ENCODE data around the gene TNRC6A. TPM values are rescaled to one million over a fixed set of nuclear protein-coding genes. Genes with fewer than 3 reads are reported as not detected.
"Not testable (repeated sequence)": the region's sequence is repeated elsewhere in the genome, so short reads cannot be mapped to it uniquely, and the experiment has no call there.

The TNRC6A gene
- total RNA-seq, 2 experiments from 2014 or later: 47.4 to 49.3 TPM

DNA sequence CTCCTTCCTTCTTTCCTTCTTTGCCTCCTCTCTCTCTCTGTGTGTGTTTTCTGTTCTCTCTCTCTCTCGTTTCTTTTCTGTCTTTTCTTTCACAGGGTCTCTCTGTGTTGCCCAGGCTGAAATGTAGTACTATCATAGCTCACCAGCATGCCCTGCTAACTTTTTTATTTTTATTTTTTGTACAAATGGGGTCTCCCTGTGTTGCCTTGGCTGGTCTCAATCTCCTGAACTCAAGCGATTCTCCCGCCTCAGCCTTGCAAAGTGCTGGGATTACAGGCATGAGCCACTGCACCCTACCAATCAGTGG is 117.9 kb downstream of the TNRC6A start:
- no peak for DNase-seq
- POLR2A ChIA-PET: no interaction called here
- Mint-ChIP-seq H3K4me1 (peaks cover 10% of the 10 kb centered on the region), H3K36me3 (ENCODE audit: low read depth) (no peaks in the 10 kb centered on the region), H3K9me3 (no peaks in the 10 kb centered on the region), H3K4me3 (no peak overlapping the region), H3K27ac (no peak overlapping the region), H3K27me3 (peaks cover 3% of the 10 kb centered on the region)
- CTCF ChIA-PET: interaction anchor here (0.7 kb wide), 1 partner anchor 111 kb away, joined by 3 read pairs; no protein-coding TSS in a partner anchor

DNA sequence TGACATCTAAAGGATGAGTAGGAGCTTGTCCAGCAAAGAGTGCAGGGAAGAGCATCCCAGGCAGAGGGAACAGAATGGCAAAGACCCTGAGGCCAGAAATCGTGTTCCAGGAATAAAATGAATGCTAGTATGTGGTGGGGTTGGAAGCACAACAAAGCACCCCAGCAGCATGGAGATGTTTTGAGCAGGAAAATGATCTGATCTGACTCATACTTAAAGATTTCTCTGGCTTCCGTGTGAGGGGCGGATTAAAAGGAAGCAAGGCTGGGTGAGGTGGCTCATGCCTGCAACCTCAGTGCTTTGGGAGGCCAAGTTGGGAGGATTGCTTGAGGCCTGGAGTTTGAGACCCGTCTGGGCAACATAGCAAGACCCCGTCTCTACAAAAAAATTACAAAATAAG is 118.6 kb downstream of the TNRC6A start:
- Mint-ChIP-seq H3K27me3 (peaks cover 3% of the 10 kb centered on the region), H3K4me3 (no peak overlapping the region), H3K27ac (no peak overlapping the region), H3K9me3 (no peaks in the 10 kb centered on the region), H3K4me1 (peaks cover 10% of the 10 kb centered on the region), H3K36me3 (ENCODE audit: low read depth) (no peaks in the 10 kb centered on the region)
- ChIA-PET POLR2A (no interaction called here), CTCF (no interaction called here)
- no peak for DNase-seq

DNA sequence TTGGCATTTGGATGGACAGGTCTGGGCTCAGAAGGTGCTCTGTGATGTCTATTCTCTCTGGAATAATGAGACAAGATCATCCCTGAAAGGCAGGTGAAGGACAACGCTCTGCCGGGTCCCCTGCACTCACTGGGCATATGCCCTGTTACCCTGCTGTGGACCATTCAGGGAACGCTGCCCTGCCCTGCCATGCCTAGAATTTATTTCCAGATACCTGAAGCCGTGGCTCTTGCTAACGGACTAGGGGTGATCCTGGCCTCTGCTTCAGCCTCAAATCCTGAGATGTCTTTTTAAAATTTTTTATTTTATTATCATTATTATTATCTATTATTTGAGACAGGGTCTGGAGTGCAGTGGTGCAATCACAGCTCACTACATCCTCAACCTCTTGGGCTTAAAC is 120.2 kb downstream of the TNRC6A start:
- ChIA-PET POLR2A (no interaction called here), CTCF (interaction anchor here (0.6 kb wide), 1 partner anchor 26 kb away, joined by 3 read pairs; no protein-coding TSS in a partner anchor)
- no peaks in the 10 kb centered on the region for H3K36me3 Mint-ChIP-seq (ENCODE audit: low read depth)
- DNase-seq: no peak
- peaks cover 10% of the 10 kb centered on the region for H3K4me1 Mint-ChIP-seq
- H3K9me3 Mint-ChIP-seq: no peaks in the 10 kb centered on the region
- no peak overlapping the region for H3K4me3 Mint-ChIP-seq
- H3K27ac Mint-ChIP-seq: no peak overlapping the region
- H3K27me3 Mint-ChIP-seq: peaks cover 3% of the 10 kb centered on the region

DNA sequence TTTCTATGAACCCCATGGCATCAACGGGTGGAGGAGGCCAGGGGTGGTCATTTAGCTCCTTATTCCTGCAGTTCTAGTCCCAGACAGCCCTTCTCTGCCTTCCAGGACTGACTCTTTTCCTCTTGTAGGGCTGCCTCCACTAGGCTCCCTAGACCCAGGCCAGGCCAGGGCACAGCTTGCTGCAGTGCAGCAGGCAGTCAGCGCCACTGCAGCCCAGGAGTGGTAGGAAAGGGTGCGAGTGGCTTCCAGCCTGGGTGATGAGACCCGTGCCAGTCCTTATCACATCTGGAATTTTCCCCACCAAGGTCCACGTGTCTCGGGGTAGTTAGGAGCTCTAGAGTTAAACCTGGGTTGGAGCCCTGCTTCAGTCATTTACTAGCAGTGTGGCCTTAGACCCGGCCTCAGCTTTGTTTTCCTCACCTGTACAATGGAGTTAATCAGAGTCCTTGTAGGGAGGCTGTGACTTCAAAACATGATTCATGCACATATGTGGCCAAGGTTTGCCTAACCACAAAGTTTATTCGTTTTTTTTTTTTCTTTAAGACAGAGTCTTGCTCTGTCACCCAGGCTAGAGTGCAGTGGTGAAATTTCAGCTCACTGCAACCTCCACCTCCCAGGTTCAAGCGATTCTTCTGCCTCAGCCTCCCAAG is 121.0 kb downstream of the TNRC6A start:
- no peaks in the 10 kb centered on the region for H3K36me3 Mint-ChIP-seq (ENCODE audit: low read depth)
- H3K4me1 Mint-ChIP-seq: peaks cover 10% of the 10 kb centered on the region
- ChIA-PET CTCF (interaction anchor here (0.6 kb wide), 1 partner anchor 27 kb away, joined by 3 read pairs; no protein-coding TSS in a partner anchor), POLR2A (interaction anchor here (0.7 kb wide), 2 partner anchors 210 to 211 kb away, joined by 3 to 6 read pairs; no protein-coding TSS in a partner anchor)
- H3K9me3 Mint-ChIP-seq: no peaks in the 10 kb centered on the region
- DNase-seq: no peak
- H3K27ac Mint-ChIP-seq: no peak overlapping the region
- peaks cover 3% of the 10 kb centered on the region for H3K27me3 Mint-ChIP-seq
- H3K4me3 Mint-ChIP-seq: no peak overlapping the region

DNA sequence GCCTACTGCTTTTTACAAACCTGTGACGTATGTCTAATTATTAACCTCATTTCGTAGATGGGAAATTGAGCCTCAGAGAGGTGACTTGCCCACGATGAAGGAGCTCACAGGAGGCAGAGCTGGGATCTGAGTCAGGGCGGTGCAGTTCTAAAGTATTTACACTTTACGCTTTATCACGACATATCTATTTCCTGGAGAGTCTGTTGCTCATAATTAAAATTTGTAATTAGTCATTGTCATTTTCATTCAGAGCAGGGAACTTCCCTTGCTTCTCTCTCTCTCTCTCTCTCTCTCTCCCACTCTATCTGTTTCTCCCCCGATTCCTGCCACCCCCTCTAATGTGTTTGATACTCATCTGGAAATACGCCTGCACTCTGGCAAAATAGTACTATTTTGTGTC is 122.2 kb downstream of the TNRC6A start:
- Mint-ChIP-seq H3K4me3 (no peak overlapping the region), H3K36me3 (ENCODE audit: low read depth) (no peaks in the 10 kb centered on the region), H3K9me3 (no peaks in the 10 kb centered on the region), H3K27me3 (peaks cover 3% of the 10 kb centered on the region), H3K27ac (no peak overlapping the region), H3K4me1 (peaks cover 10% of the 10 kb centered on the region)
- ChIA-PET CTCF (interaction anchor here (1.0 kb wide), 1 partner anchor 9 kb away, joined by 3 read pairs; no protein-coding TSS in a partner anchor), POLR2A (no interaction called here)
- no peak for DNase-seq

DNA sequence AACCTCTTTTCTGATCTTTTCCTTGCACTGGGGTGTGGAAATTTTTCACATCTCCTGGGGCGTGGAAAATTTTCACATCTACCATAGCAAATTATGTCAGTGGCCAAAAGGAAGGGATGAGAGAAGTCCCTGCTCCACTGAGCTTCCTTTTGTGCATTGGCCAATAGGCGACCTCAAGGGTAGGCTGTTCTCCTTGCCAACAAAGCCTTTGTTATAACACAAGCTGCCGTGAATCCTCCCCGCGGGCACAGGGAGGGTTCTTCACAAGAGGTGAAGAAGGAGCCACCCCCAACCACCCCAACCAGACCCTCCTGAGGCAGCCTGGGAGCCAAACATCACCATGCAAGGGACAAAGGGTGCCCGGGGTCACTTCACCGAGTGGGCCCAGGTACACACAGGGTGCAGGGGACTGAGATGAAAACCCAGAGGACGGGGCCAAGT is 122.8 kb downstream of the TNRC6A start:
- H3K27ac Mint-ChIP-seq: no peak overlapping the region
- H3K4me3 Mint-ChIP-seq: no peak overlapping the region
- peaks cover 3% of the 10 kb centered on the region for H3K27me3 Mint-ChIP-seq
- DNase-seq: no peak
- ChIA-PET POLR2A (no interaction called here), CTCF (interaction anchor here (1.0 kb wide), 1 partner anchor 8 kb away, joined by 3 read pairs; no protein-coding TSS in a partner anchor)
- H3K4me1 Mint-ChIP-seq: peaks cover 10% of the 10 kb centered on the region
- no peaks in the 10 kb centered on the region for H3K36me3 Mint-ChIP-seq (ENCODE audit: low read depth)
- no peaks in the 10 kb centered on the region for H3K9me3 Mint-ChIP-seq

DNA sequence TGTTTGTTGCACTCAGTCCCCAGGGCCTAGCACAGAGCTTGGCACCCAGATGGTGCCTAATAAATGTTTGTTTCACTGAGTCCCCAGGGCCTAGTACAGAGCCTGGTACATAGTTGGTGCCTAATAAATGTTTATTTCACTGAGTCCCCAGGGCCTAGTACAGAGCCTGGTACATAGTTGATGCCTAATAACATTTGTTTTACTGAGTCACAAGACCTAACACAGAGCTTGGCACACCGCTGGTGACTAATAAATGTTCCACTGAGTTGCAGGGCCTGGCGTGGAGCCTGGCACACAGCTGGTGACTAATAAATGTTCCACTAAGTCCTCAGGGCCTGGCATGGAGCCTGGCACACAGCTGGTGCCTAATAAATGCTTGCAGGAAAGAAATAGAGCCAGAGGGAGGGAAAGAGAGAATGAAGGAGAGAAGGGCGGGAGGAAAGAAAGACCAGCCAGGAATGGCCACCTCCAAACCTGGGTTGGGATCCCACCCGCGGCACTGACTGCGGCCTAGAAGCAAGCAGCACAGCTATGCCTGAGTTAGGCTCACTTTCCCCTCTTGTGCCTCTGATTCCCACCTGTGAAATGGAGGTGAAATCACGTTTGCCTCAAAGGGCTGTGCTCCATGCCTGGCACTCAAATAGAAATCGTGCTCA is 123.8 kb downstream of the TNRC6A start:
- H3K36me3 Mint-ChIP-seq (ENCODE audit: low read depth): no peaks in the 10 kb centered on the region
- peaks cover under 1% of the 10 kb centered on the region for H3K27me3 Mint-ChIP-seq
- ChIA-PET POLR2A (no interaction called here), CTCF (interaction anchor here (0.5 kb wide), 1 partner anchor 52 kb away, joined by 3 read pairs; no protein-coding TSS in a partner anchor)
- DNase-seq: no peak
- no peak overlapping the region for H3K4me3 Mint-ChIP-seq
- no peaks in the 10 kb centered on the region for H3K9me3 Mint-ChIP-seq
- H3K4me1 Mint-ChIP-seq: peaks cover 10% of the 10 kb centered on the region
- H3K27ac Mint-ChIP-seq: no peak overlapping the region

DNA sequence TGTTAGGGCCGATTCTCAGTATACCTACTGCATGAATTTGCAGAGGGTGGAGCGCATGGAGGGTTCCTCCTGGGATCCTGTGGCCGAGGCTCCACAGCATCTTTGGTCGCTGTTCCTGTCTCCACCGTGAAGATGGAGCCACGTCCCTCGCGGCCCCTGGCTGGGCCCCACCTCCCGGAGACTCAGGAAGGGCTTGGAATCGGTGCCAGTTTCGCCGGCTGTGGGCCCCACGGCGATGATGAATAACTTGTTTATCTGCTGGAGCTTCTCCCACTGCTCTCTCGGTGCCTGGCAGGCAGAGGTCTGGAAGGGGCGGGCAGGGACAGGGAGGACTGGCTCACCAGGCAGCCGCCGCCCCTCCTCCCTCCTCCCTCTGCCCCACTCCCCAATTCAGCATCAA is 124.4 kb downstream of the TNRC6A start:
- POLR2A ChIA-PET: no interaction called here
- Mint-ChIP-seq H3K9me3 (no peaks in the 10 kb centered on the region), H3K36me3 (ENCODE audit: low read depth) (no peaks in the 10 kb centered on the region), H3K4me3 (no peak overlapping the region), H3K27ac (no peak overlapping the region), H3K27me3 (peaks cover 4% of the 10 kb centered on the region), H3K4me1 (peaks cover 10% of the 10 kb centered on the region)
- DNase-seq: no peak
- CTCF ChIA-PET: no interaction called here

DNA sequence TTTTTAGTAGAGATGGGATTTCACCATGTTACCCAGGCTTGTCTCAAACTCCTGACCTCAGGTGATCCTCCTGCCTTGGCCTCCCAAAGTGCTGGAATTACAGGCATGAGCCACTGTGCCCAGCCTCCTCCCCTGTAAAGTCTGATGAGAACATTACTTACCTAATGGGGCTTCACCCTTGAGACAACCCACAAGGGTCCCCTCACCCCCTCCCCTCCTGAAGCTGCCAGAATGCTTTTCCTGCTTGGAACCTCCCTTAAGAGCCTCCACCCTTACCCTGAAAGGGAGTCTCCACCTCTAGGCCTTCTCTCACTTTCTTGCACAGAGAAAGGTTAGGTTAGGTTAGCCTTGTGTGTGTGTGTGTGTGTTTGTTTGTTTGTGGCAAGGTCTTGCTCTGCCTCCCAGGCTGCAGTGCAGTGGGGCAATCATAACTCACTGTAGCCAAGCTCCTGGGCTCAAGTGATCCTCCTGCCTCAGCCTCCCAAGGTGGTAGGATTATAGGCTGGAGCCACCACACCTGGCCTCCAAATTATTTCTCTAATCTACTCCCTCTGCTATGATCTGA is 125.2 kb downstream of the TNRC6A start:
- ChIA-PET CTCF (no interaction called here), POLR2A (no interaction called here)
- H3K27ac Mint-ChIP-seq: no peak overlapping the region
- no peak for DNase-seq
- H3K4me3 Mint-ChIP-seq: no peak overlapping the region
- no peaks in the 10 kb centered on the region for H3K36me3 Mint-ChIP-seq (ENCODE audit: low read depth)
- peaks cover 4% of the 10 kb centered on the region for H3K27me3 Mint-ChIP-seq
- peaks cover 10% of the 10 kb centered on the region for H3K4me1 Mint-ChIP-seq
- no peaks in the 10 kb centered on the region for H3K9me3 Mint-ChIP-seq

DNA sequence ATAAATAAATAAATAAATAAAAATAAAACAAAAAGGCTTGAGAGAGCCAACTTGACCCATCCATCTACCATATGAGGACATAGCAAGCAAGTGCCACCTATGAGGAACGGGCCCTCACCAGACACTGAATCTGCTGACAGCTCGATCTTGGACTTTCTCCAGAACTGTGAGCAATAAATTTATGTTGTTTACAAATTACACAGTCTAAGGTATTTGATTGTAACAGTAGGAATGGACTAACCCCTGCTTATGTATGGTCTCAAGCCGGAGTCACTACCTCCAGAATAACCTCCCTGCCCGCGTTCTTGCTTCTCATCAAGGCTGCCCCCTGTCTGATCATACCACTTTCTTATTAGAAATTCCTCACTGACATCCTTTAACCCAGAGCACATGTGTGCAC is 126.2 kb downstream of the TNRC6A start:
- ChIA-PET POLR2A (no interaction called here), CTCF (no interaction called here)
- Mint-ChIP-seq H3K9me3 (no peaks in the 10 kb centered on the region), H3K27me3 (peaks cover 4% of the 10 kb centered on the region), H3K4me3 (no peak overlapping the region), H3K36me3 (ENCODE audit: low read depth) (no peaks in the 10 kb centered on the region), H3K4me1 (peaks cover 4% of the 10 kb centered on the region), H3K27ac (no peak overlapping the region)
- no peak for DNase-seq

DNA sequence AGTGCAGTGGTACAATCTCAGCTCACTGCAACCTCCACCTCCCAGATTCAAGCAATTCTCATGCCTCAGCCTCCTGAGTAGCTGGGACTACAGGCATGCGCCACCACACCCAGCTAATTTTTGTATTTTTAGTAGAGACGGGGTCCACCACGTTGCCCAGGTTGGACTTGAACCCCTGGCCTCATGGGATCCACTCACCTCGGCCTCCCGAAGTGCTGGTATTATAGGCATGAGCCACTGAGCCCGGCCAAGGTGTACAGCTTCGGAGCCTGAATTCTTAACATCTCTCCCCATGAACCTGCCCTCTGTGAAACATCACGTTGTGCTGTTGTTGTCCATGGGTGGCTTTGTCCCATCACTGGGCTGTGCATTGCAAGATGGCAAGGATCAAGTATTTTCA is 127.4 kb downstream of the TNRC6A start:
- H3K9me3 Mint-ChIP-seq: not testable (repeated sequence)

DNA sequence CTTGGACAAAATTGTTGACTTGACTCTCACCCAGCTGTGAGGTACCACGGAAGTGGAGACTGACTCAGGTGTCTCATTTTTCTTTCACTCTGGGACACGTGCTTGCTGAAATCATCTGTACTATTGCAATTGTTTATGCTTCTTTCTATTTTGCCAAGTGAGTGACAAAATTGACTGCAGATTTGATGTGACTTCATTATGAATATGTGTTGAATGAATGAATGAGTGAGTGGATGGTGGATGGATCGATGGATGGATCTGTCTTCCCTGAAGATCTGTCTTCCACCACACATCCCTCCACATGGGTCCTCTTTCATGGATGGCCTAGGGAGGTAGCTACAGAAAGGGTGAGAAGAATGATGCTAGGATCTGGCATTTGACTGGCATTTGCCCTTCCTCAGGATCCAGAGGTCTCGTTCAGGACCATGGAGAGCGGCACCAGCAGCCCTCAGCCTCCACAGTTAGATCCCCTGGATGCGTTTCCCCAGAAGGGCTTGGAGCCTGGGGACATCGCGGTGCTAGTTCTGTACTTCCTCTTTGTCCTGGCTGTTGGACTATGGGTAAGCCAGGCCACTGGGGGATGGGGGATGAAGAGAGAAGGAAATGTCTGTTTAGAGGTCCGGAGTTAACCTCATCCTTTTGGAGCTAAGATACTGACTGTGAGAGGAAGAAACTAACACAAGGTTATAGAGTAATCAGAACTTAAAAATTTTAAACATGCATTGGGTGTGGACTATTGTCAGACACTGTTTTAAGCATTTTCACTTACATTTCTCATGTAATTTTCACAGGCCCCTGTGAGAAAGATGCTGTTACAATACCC is 129.0 kb downstream of the TNRC6A start:
- Mint-ChIP-seq H3K27ac (no peak overlapping the region), H3K9me3 (no peaks in the 10 kb centered on the region), H3K4me3 (no peak overlapping the region), H3K27me3 (peaks cover 4% of the 10 kb centered on the region), H3K36me3 (ENCODE audit: low read depth) (no peaks in the 10 kb centered on the region), H3K4me1 (no peaks in the 10 kb centered on the region)
- ChIA-PET CTCF (no interaction called here), POLR2A (no interaction called here)
- DNase-seq: peak; percentile 66

More for the DNA sequence above, 127.4 kb downstream of the TNRC6A start:
- CTCF ChIA-PET: interaction anchor here (0.6 kb wide), 1 partner anchor 178 kb away, joined by 5 read pairs; no protein-coding TSS in a partner anchor
- H3K27ac Mint-ChIP-seq; H3K4me1 Mint-ChIP-seq; H3K27me3 Mint-ChIP-seq; POLR2A ChIA-PET; H3K4me3 Mint-ChIP-seq; DNase-seq; H3K36me3 Mint-ChIP-seq (ENCODE audit: low read depth): not testable (repeated sequence)

DNA sequence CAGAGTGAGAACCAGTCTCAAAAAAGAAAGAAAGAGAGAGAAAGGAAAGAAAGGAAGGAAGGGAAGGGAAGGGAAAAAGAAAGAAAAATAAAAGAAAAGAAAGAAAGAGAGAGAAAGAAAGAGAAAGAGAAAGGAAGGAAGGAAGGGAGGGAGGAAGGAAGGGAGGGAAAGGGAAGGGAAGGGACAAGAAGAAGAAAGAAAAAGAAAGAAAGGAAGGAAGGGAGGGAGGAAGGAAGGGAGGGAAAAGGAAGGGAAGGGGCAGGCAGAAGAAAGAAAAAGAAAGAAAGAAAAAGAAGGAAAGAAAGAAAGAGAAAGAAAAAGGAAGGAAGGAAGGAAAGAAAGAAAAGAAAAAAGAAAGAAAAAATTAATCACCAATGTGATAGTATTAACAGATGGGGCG is 132.0 kb downstream of the TNRC6A start:
- Mint-ChIP-seq H3K4me1 (no peaks in the 10 kb centered on the region), H3K36me3 (ENCODE audit: low read depth) (no peaks in the 10 kb centered on the region), H3K4me3 (no peak overlapping the region), H3K27ac (no peak overlapping the region), H3K9me3 (peaks cover 9% of the 10 kb centered on the region), H3K27me3 (peaks cover 9% of the 10 kb centered on the region)
- DNase-seq: no peak
- CTCF ChIA-PET: no interaction called here
- POLR2A ChIA-PET: no interaction called here
